HG03159 (cell line): ENCODE results near the gene DIS3.
"Not testable (repeated sequence)": the region's sequence is repeated elsewhere in the genome, so short reads cannot be mapped to it uniquely, and the experiment has no call there.

Source experiments
- ATAC-seq: cut with Tn5 transposase; IDR thresholded peaks from one replicate; pipeline ENCODE4 v1.9.1; 2021; ENCODE audit warnings: mild to moderate bottlenecking, moderate library complexity; ENCODE audit not compliant: unreplicated experiment

The DIS3 gene

GRCh38 chr13:72745260-72745659, 36.4 kb downstream of the DIS3 start:
- no peak for ATAC-seq

GRCh38 chr13:72740015-72740414, 41.7 kb downstream of the DIS3 start:
- no peak for ATAC-seq

GRCh38 chr13:72737033-72737432, 44.7 kb downstream of the DIS3 start:
- no peak for ATAC-seq

GRCh38 chr13:72728290-72728605, 53.5 kb downstream of the DIS3 start:
- no peak for ATAC-seq

GRCh38 chr13:72727417-72728289, 54.0 kb downstream of the DIS3 start, which contains the start of the genes BORA and MZT1:
TSS of gene BORA (plus strand) at chr13:72727923. CDS start at chr13:72728941, 1,018 bp downstream.
TSS of gene MZT1 (minus strand) at chr13:72727629. CDS start at chr13:72727602, 27 bp downstream.
- ATAC-seq = peak; percentile 95

- ATAC-seq = peak; percentile 34
These were observed 54.8 kb downstream of the DIS3 start for GRCh38 chr13:72726726-72727416.

- not testable (repeated sequence) for ATAC-seq
These were observed 55.5 kb downstream of the DIS3 start for GRCh38 chr13:72726185-72726584.

- ATAC-seq = no peak
These were observed 64.9 kb downstream of the DIS3 start for GRCh38 chr13:72716776-72717175.
